ENCODE results near the gene MAGI2. TPM values are rescaled to one million over a fixed set of nuclear protein-coding genes. Genes with fewer than 3 reads are reported as not detected.

The MAGI2 gene
- total and polyA plus RNA-seq, 2 donors (not counting 3 experiments of a cell fraction or from before 2014, with no cell fraction given): 0.28 to 6.0 TPM

GRCh38 chr7:78638364-78638763, 815.1 kb downstream of the MAGI2 start:
- TF ChIP-seq POLR2AphosphoS5 (IDR thresholded peaks at IDR 0.05; ENCODE audit: insufficient read depth, low read depth, low read length) (no peak), GATA2 (IDR thresholded peaks at IDR 0.05; ENCODE audit: insufficient read depth, insufficient read length, low read depth, low read length) (no peak), MYC (IDR thresholded peaks at IDR 0.05; ENCODE audit: low read depth, low read length) (no peak), FOS (IDR thresholded peaks at IDR 0.05; ENCODE audit: borderline replicate concordance, insufficient read depth, low read length) (no peak), EZH2 (IDR thresholded peaks at IDR 0.05; ENCODE audit: borderline replicate concordance, low read depth, low read length, severe bottlenecking) (no peak), JUN (IDR thresholded peaks at IDR 0.05; ENCODE audit: borderline replicate concordance, insufficient read depth, insufficient read length, low read depth) (no peak), POLR2A (IDR thresholded peaks at IDR 0.05; ENCODE audit: low read depth, low read length) (no peak)
- TF ChIP-seq, protein P1, sequence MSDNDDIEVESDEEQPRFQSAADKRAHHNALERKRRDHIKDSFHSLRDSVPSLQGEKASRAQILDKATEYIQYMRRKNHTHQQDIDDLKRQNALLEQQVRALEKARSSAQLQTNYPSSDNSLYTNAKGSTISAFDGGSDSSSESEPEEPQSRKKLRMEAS (IDR thresholded peaks at IDR 0.05; ENCODE audit: insufficient read depth, insufficient read length): no peak
- TF ChIP-seq, protein P2, sequence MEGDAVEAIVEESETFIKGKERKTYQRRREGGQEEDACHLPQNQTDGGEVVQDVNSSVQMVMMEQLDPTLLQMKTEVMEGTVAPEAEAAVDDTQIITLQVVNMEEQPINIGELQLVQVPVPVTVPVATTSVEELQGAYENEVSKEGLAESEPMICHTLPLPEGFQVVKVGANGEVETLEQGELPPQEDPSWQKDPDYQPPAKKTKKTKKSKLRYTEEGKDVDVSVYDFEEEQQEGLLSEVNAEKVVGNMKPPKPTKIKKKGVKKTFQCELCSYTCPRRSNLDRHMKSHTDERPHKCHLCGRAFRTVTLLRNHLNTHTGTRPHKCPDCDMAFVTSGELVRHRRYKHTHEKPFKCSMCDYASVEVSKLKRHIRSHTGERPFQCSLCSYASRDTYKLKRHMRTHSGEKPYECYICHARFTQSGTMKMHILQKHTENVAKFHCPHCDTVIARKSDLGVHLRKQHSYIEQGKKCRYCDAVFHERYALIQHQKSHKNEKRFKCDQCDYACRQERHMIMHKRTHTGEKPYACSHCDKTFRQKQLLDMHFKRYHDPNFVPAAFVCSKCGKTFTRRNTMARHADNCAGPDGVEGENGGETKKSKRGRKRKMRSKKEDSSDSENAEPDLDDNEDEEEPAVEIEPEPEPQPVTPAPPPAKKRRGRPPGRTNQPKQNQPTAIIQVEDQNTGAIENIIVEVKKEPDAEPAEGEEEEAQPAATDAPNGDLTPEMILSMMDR (IDR thresholded peaks at IDR 0.05; ENCODE audit: extremely low read depth in 1 of 2, insufficient read depth in 1 of 2, low read depth in 1 of 2, low read length in 2 of 2): no peak
- BruUV-seq (replicated peaks): no TSS peak
- ChIA-PET POLR2A (no interaction called here), CTCF (no interaction called here)
- no peak overlapping the region for H2AFZ ChIP-seq (ENCODE audit: low read depth, low read length)
- no peaks in the 10 kb centered on the region for H3K79me2 ChIP-seq (ENCODE audit: control insufficient read depth, insufficient read depth, low read length)
- H3K9me1 ChIP-seq (replicated peaks; ENCODE audit: control insufficient read depth, extremely low read depth, insufficient read depth, low read length): no peaks in the 10 kb centered on the region
- no peaks in the 10 kb centered on the region for H3K36me3 ChIP-seq (ENCODE audit: control insufficient read depth in 2 of 2, extremely low read depth in 1 of 2, insufficient read depth in 2 of 2, low read length in 2 of 2)
- no peak overlapping the region for H3K27ac ChIP-seq (ENCODE audit: insufficient read depth, low read depth, low read length)
- DNase-seq (ENCODE audit: low read depth, low spot score) (no peak), FAIRE-seq (no peak)
- no peaks in the 10 kb centered on the region for H3K27me3 ChIP-seq (ENCODE audit: control insufficient read depth in 2 of 2, insufficient read depth in 2 of 2, low read length in 2 of 2)
- H3K4me3 ChIP-seq (replicated peaks in 1 of 3; ENCODE audit: insufficient read depth in 1 of 3, low read depth in 1 of 3, low read length in 3 of 3): no peak overlapping the region
- H4K20me1 ChIP-seq (replicated peaks; ENCODE audit: control insufficient read depth, extremely low read depth, insufficient read depth, low read length): no peaks in the 10 kb centered on the region
- no peaks in the 10 kb centered on the region for H3K4me1 ChIP-seq (ENCODE audit: control insufficient read depth, extremely low read depth, insufficient read depth, low read length)
- intact Hi-C loops (cut with micrococcal nuclease): no loop called here
- no peaks in the 10 kb centered on the region for H3K9me3 ChIP-seq (replicated peaks; ENCODE audit: control insufficient read depth, insufficient read depth, low read length)
- H3K4me2 ChIP-seq (ENCODE audit: insufficient read depth, low read length): no peak overlapping the region
- no peak overlapping the region for H3K9ac ChIP-seq (replicated peaks; ENCODE audit: extremely low read depth, insufficient read depth, low read length)
- dilution Hi-C loops (cut with MboI; ENCODE audit: extremely low pct_ligation_motif_present, low sequenced_read_pairs): no loop called here
